ENCODE measurements around the gene HAPSTR1.
A peak's percentile ranks its signal among the peaks of the same experiment; 100 is the strongest.

Gene HAPSTR1

DNA sequence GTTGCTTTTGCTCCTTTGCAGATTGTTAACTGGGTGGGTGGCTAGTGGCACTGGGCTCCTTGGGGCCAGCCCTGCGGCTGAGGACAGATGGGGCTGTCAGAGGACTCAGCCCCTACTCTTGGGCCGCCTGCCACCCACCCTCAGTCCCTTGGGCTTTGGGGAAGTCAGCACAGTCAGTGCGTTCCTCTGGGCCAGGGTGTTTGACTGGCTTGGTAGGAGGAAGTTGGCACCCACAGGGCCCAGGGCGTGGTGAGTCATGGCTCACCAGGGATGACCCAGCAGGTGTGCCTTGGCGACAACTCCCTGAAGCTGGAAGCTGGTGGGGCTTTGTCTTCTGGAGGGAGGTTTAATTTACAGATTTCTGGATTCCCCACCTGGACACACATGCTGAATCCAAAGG, 32.4 kb downstream of the HAPSTR1 start:
- DNase-seq: no peak

DNA sequence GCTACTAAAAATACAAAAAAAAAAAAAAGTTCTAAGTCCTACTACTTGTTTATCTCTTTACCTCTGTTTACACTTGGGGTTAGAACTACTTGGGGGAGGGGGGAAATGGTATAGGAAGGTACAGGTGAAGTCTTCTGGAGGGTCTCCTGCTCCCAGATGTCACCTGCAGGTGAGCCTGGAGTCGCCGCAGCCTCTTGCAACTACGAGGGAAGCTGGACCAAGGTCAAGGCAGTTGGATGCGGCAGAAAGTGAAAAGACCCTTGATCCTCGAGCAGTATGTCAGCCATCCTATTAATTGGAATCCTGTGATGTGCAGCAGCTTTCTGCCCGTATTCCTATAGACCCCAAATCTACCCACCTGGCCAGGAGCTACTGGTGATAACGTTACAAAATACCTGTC, 33.0 kb downstream of the HAPSTR1 start:
- DNase-seq: no peak

DNA sequence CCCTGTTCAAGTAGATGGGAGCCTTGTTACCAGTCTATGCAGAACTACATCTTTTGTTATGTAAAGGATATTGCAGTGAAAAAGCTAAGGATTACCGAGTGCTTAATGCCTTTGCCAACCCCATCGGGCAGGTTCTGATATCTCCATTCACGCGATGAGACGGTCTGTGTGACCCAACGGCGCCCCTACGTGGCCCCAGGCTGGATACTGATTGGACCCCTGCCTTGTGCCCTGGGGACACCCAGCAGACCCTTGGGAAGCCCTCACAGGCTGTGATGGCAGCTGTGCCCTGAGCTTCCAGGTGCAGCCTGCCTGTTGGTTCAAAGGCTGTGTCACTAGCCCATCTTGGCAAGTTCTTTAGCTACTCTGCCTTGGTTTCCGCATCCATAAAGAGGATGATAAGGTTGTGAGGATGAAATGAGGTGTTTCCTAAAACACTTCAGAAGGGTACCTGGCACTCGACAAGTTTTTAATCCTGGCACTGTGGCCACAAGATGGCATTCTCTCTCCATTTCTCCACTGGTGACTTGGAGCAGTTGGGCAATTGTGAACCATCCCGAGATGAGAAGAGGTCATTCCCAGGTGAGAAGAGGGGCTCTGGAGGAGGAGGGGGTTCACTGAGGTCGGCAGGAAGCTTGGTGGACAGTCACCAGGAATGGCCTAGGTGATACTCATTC, 33.6 kb downstream of the HAPSTR1 start:
- no peak for DNase-seq

DNA sequence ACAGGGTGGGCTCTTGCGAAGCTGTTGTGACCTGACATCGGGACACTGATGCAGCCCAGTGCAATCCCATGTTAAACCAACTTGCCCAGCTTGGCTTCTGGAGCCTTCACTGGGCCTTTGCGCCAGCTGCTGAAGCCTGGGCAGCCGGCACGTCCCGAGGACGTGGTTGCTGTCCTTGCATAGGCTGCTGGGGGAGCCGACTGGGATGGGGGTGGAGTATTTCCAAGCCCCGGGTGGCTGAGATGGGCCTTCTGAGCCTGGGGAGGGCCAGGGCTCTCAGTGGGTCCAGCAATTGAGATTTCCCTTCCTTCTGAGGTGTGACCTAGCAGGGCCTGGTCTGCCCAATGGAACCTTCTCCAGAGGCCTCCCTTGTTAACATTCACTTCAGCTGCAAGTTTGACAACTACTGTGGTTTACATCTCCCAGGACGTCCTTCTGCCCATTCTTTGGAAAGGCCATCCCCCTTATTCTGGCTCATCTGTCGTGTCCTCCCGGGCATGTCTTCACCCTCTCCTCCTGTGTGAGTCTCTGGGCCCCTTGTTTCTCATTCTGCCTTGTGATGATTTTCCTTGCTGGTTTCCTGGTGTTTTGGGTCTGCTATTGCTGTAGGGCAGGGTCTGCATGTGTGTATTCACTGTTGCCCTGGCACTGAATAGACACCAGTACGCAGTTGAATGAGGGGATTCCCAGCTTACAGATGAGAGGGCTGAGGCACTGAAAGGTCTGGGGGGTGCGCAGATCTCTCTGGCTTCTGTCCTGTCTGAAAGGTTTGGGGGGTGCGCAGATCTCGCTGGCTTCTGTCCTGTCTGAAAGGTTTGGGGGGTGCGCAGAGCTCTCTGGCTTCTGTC, 34.4 kb downstream of the HAPSTR1 start:
- DNase-seq: no peak

DNA sequence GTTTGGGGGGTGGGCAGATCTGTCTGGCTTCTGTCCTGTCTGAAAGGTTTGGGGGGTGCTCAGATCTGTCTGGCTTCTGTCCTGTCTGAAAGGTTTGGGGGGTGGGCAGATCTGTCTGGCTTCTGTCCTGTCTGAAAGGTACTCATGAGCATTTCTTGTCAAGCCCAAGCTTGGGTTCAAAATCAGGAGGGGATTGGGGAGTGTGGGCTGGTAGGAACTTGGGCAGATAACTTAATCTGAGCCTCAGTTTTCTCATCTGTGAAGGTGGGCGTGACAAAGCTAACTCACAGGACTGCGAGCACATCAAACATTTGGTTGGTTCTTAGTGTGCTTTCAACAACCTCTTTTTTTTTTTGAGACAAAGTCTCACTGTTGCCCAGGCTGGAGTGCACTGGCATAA, 35.2 kb downstream of the HAPSTR1 start:
- DNase-seq: no peak

DNA sequence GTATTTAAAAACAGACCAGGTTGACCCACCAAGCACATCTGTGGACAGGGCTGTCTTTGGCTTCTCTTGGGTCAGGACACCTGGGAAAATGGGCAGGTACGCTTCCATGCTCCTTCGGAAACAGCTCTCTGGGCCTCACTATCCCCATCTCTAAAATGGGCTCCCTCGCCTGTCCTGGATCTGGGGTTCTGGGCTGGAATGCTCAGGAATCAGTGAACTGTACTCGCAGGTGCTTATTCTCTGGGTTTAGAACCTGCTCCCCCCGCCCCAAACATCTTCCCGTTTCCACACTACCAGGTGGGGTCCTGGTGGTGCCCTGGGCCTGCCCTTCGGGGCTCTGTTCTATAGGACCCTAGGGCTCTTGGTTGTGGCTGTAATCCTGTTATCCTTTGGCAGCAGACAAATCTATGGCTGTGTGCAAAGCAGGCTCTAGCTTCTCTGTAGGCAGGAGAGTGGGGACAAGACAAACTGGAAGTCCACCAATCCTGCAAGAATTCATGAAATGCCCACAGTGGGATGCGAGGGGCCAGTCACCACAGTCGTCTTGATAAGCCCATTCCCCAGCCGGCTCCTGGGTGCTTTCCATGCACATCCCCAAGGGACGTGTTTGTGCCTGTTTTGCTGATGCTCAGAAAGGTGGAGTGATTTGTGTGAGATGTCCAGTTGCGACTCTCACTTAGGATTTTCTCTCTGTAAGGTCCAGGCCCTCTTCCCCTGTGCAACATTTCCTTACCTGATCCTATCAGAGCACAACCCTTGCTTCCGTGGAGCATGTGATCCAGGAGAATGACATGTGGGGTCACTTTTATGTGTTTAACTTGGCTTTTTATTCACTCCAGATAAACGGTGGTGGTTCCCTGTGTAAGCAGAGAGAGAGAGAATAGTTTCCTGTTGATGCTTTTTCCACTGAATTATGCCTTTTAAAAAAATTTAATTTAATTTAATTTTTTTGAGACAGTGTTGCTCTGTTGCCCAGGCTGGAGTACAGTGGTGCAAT, 37.2 kb downstream of the HAPSTR1 start:
- no peak for DNase-seq

DNA sequence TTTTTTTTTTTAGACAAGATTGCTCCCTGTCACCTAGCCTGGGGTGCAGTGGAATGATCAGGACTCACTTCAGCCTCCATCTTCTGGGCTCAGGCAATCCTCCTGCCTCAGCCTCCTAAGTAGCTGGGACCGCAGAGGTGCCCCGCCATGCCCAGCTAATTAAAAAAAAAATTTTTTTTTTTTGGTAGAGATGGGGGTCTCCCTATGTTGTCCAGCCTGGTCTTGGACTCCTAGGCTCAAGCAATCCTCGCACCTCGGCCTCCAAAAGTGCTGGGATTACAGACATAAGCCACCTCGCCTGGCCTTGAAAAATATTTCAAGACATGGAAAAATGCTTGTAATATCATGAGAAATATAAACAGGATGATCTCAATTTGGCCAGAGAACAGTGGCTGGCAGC, 42.9 kb downstream of the HAPSTR1 start:
- DNase-seq: no peak

DNA sequence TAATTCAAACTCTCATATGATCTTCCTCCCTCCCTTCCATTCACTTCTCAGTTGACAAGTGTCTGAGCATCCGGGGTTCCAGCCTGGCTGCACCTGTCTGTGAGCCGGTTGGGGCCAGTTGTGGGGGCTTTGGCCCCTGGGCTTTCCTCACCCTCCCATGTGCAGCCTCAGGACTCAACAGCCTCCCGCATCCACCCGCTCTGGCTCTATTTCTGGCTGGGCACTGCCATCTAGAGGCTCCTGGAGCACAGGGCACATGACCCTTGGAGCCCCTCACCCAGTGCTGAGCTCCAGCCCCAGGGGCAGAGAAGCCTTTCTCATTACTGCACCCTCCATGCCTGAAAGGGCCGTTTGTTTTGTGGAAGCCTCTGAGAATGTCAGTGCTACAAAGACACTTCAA, 43.3 kb downstream of the HAPSTR1 start:
- peak; percentile 62 for DNase-seq

DNA sequence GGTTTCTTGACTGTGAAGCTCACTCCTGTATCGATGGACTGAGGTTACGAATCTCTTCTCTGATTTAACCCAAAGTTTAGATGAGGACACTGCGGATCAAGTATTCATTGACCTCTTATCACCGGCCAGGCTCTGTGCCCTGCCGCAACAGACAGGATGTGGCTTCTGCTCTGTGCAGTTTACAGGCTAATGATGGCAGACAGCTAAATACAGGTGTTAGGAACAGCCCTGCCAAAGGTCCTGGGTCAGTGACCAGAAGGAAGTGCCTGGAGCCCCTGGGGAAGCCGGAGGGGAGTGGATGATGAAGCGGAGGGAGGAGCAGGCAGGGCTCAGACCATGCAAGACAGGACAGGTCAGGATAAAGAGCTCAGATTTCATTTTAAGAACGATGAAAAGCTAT, 44.4 kb downstream of the HAPSTR1 start:
- no peak for DNase-seq

DNA sequence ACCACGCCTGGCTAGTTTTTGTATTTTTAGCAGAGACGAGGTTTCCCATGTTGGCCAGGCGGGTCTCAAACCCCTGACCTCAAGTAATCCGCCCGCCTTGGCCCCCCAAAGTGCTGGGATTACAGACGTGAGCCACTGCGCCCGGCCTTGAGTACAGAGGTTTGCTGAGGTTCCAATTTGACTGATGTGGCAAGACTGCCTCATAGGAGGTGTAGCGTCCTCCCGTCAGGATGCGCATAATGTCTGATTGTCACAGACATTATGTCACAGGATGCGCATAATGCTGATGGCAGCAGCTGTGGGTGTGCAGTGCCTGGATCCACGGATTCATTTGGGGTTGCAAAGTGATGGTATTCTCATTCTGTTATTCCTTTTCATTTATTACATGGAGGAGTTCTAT, 45.2 kb downstream of the HAPSTR1 start:
- DNase-seq: no peak

DNA sequence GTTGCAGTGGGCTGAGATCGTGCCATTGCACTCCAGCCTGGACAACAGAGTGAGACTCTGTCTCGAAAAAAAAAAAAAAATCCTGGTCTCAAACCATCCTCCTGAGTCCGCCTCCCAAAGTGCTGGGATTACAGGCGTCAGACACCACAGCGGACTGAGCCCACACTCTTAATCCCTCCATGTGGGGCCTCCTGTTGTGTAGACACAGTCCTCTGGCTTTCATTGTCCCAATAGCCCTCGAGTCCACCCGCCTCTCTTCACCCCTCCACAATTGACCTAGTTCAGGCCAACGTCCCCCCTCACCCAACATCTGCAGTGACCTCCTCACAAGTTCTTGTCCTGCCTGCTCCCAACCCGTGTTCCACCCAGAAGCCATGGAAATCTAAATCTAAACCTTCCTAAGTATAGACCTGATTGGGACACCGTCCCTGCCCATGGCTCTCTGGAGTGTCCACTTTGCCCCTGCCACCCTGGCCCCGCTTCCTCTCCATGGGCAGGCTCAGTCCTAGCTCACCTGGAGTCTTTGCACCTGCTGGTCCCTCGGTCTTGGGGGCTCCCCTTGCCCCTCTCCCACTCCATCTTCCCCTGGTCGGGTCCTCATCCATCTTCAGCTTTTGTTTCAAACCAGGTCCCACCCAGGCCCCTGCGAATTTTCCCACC, 46.7 kb downstream of the HAPSTR1 start:
- DNase-seq: no peak

DNA sequence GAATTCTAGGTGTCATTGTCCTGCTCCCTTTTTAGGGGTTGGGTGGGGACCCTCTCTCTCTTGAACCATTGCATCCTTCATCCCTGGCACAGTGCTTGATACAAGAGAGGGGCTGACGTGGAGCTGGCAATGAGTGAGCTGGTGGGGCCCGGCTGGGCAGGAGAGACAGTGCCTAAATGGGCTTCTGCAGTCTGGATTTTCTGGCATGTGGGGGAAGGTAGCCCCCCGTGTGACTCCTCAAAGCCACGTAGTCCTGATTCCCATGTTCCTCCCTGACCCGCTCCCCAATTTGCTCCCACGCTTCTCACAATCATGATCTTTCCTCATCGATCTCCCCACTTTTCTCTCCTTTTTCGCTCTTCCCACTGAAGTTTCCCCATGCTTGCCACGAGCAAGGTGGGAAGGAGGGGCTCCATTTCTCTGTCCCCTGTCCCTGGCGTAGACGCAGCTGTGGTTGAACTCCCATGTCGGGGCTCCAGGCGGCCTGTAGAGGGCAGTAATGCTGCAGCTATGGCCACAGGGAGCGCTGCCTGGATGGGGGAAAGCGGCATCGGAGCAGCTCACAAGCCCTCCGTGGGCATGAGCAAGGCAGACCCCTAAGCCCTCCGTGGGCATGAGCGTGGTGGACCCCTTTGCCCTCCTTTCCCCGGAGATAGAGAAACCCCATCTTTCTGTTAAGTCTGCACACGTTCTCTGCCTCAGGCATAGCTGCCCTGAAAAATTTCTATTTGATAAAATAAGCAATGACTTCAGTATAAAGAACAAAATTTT, 47.5 kb downstream of the HAPSTR1 start:
- DNase-seq: peak; percentile 56

DNA sequence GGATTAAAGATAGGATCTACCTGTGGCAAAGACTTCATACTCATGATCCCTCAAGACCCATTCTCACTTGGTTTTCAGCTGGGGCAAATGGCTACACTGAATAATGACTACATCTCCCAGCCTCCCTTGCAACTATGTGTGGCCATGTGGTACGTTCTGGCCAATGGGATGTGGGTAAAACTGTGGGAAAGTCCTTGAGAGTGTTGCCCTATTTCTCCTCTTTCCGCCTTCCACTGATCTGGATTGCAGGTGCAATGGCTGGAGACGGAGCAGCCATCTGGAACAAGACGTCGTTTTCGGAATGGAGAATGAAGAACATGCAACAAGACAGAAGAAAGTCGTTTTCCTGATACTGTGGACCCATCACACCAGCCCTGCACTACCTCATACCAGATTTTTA, 48.5 kb downstream of the HAPSTR1 start:
- DNase-seq: peak; percentile 31
